Myometrial cell (primary cell): ENCODE data around the gene ZNF701. TPM values are rescaled to one million over a fixed set of nuclear protein-coding genes. Genes with fewer than 3 reads are reported as not detected.

Experiments used
- total RNA-seq: library from RNA; depleted of rRNA; stranded (reverse); fragments of >200 nt; gene quantifications from 2 replicates; pipeline ENCODE4 v1.2.3, GENCODE V29; 2015

The ZNF701 gene
- 3.2 and 7.1 TPM in 2 replicates for total RNA-seq

GRCh38 chr19:52570000-52570861 lies at the start of gene ZNF701:
TSS of gene ZNF701 (plus strand) at chr19:52570287. CDS start at chr19:52574148, 3,861 bp downstream.

GRCh38 chr19:52527134-52527955 lies 42.7 kb upstream of the ZNF701 start, which contains the start of gene ZNF808:
TSS of gene ZNF808 (plus strand) at chr19:52527668. CDS start at chr19:52543285, 15,617 bp downstream.

Other genes starting within 250 kb of the ZNF701 start
- 1.2 and 2.9 TPM in 2 replicates for gene ZNF610, start 234.0 kb upstream of the ZNF701 start, total RNA-seq
- 18.7 and 23.0 TPM in 2 replicates for gene ZNF880, start 200.4 kb upstream of the ZNF701 start, total RNA-seq
- gene ZNF528, start 172.4 kb upstream of the ZNF701 start, total RNA-seq = 13.3 and 16.7 TPM in 2 replicates
- not detected in 2 replicates for gene ZNF534, start 141.1 kb upstream of the ZNF701 start, total RNA-seq
- gene ZNF578, start 116.7 kb upstream of the ZNF701 start, total RNA-seq = 0.58 and 1.6 TPM in 2 replicates
- gene ZNF808, start 42.6 kb upstream of the ZNF701 start, total RNA-seq = 2.3 and 6.6 TPM in 2 replicates
- 14.1 and 14.4 TPM in 2 replicates for gene ZNF83, start 68.1 kb downstream of the ZNF701 start, total RNA-seq
- gene ZNF611, start 164.8 kb downstream of the ZNF701 start, total RNA-seq = 5.0 and 5.8 TPM in 2 replicates
- 1.4 and 2.0 TPM in 2 replicates for gene ZNF600, start 216.5 kb downstream of the ZNF701 start, total RNA-seq